ENCODE results near the gene CAMKMT. TPM values are rescaled to one million over a fixed set of nuclear protein-coding genes. Genes with fewer than 3 reads are reported as not detected.

The CAMKMT gene
- total RNA-seq, 3 donors from 2014 or later: 6.4 to 11.8 (median 10.5) TPM

GRCh38 chr2:44766777-44767176 lies 405.0 kb downstream of the CAMKMT start:
- no peak for DNase-seq (ENCODE audit: low spot score in 2 of 2)
- no peaks in the 10 kb centered on the region for H3K27me3 ChIP-seq
- no peak overlapping the region for H3K27ac ChIP-seq
- H3K36me3 ChIP-seq: no peaks in the 10 kb centered on the region
- intact Hi-C loops (cut with DNase I; ENCODE audit: low total_unique reads): no loop called here
- H3K4me3 ChIP-seq: no peak overlapping the region
- no peaks in the 10 kb centered on the region for H3K9me3 ChIP-seq
- H3K4me1 ChIP-seq: no peaks in the 10 kb centered on the region
- TF ChIP-seq POLR2A (IDR thresholded peaks at IDR 0.05) (no peak), POLR2AphosphoS5 (IDR thresholded peaks at IDR 0.05) (no peak)

GRCh38 chr2:44767691-44768090 lies 405.9 kb downstream of the CAMKMT start:
- Histone ChIP-seq H3K27ac (no peak overlapping the region), H3K4me3 (no peak overlapping the region), H3K27me3 (no peaks in the 10 kb centered on the region), H3K9me3 (no peaks in the 10 kb centered on the region), H3K4me1 (no peaks in the 10 kb centered on the region), H3K36me3 (no peaks in the 10 kb centered on the region)
- intact Hi-C loops (cut with DNase I; ENCODE audit: low total_unique reads): no loop called here
- DNase-seq (ENCODE audit: low spot score in 2 of 2): no peak
- TF ChIP-seq, protein P1, sequence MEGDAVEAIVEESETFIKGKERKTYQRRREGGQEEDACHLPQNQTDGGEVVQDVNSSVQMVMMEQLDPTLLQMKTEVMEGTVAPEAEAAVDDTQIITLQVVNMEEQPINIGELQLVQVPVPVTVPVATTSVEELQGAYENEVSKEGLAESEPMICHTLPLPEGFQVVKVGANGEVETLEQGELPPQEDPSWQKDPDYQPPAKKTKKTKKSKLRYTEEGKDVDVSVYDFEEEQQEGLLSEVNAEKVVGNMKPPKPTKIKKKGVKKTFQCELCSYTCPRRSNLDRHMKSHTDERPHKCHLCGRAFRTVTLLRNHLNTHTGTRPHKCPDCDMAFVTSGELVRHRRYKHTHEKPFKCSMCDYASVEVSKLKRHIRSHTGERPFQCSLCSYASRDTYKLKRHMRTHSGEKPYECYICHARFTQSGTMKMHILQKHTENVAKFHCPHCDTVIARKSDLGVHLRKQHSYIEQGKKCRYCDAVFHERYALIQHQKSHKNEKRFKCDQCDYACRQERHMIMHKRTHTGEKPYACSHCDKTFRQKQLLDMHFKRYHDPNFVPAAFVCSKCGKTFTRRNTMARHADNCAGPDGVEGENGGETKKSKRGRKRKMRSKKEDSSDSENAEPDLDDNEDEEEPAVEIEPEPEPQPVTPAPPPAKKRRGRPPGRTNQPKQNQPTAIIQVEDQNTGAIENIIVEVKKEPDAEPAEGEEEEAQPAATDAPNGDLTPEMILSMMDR (IDR thresholded peaks at IDR 0.05): no peak
- no peak for TF ChIP-seq POLR2AphosphoS5 (IDR thresholded peaks at IDR 0.05)
- TF ChIP-seq POLR2A (IDR thresholded peaks at IDR 0.05): no peak

GRCh38 chr2:44768438-44769236 lies 406.9 kb downstream of the CAMKMT start:
- Histone ChIP-seq H3K4me3 (no peak overlapping the region), H3K27me3 (no peaks in the 10 kb centered on the region), H3K4me1 (no peaks in the 10 kb centered on the region), H3K27ac (no peak overlapping the region), H3K36me3 (no peaks in the 10 kb centered on the region), H3K9me3 (no peaks in the 10 kb centered on the region)
- intact Hi-C loops (cut with DNase I; ENCODE audit: low total_unique reads): no loop called here
- TF ChIP-seq POLR2A (IDR thresholded peaks at IDR 0.05) (no peak), POLR2AphosphoS5 (IDR thresholded peaks at IDR 0.05) (no peak)
- TF ChIP-seq, protein P1 (IDR thresholded peaks at IDR 0.05): no peak
- no peak for DNase-seq (ENCODE audit: low spot score in 2 of 2)

DNA sequence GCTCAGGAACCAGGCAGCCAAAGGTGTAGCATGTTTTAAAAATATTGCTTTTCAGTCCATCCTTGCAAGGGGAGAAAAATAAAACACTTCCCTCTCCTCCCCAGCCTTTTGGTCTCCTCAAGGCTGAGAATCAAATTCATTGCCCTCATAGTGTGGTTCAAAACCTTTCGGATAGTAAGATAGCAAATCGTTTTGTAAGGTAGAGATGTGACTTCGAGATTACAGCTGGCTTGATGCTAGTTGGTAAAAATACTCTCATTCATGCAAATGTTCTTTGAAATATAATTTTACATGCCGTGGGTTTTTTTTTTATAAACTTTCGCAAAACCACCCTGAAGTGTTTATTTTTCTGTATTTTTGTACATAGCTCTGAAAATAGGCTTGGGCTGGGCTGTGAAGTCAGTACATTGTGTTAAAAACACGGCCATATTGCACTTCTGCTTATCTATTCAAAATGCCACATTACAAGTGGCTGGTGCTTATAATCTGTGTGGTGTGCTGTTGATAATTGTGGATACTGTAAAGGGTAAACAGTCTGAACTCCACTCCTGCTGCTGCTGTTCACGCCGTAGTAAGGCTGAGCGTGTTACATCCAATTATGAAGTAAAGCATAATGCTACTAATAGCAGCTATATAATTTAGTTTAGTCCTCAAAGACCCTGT lies 407.7 kb downstream of the CAMKMT start:
- intact Hi-C loops (cut with DNase I; ENCODE audit: low total_unique reads): no loop called here
- Histone ChIP-seq H3K4me3 (no peak overlapping the region), H3K9me3 (no peaks in the 10 kb centered on the region), H3K27ac (no peak overlapping the region), H3K27me3 (no peaks in the 10 kb centered on the region), H3K4me1 (no peaks in the 10 kb centered on the region), H3K36me3 (no peaks in the 10 kb centered on the region)
- no peak for DNase-seq (ENCODE audit: low spot score in 2 of 2)
- TF ChIP-seq POLR2AphosphoS5 (IDR thresholded peaks at IDR 0.05): no peak
- TF ChIP-seq, protein P1 (IDR thresholded peaks at IDR 0.05): no peak
- TF ChIP-seq POLR2A (IDR thresholded peaks at IDR 0.05): no peak

DNA sequence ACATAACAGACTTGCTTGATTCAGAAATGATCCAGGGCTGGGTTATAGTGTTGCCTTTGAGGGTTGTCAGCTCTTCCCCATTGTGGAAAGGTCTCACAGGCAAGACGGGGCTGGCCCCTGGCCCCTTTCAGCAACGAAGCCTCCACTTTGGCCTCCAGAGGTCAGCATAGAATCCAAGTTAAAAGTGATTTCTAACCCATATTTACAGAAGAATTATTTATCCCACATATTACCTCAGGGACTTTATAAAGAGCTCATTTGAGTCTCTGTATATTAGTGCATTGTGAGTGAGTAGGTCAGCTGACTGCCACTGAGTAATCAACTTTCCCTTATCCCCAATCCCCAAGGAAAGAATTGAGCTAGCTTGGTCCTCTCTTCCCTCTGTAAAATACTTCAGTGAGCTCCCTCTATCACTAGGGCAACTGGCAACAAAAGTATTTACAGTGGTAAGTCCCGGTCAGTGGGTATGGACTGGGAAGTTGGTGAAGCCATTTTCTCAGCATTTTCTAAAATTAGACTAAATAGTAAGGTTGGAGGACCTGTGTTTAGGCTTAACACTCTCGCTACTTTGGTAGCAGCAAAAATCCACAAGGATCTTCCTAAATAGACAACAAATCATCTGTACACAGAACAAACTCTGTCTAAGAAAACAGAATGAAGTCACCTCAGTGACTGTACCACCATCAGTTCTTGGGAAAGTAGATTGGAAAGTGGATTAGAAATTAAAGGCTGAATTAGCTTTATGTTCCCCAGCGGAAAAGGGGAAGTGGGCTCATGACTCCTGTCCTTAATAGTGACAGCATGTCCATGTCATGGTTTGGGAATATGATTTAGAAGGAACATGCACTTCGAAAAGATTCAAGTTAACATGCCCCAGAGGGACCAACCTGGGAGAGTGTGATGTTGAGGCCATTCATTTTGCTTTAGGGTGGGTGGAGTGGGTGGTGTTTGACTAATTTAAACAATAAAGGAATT lies 408.8 kb downstream of the CAMKMT start:
- no peak overlapping the region for H3K27ac ChIP-seq
- no peak for TF ChIP-seq POLR2A (IDR thresholded peaks at IDR 0.05)
- TF ChIP-seq POLR2AphosphoS5 (IDR thresholded peaks at IDR 0.05): no peak
- TF ChIP-seq, protein P1 (IDR thresholded peaks at IDR 0.05): no peak
- H3K27me3 ChIP-seq: no peaks in the 10 kb centered on the region
- no peaks in the 10 kb centered on the region for H3K9me3 ChIP-seq
- no peak for DNase-seq (ENCODE audit: low spot score in 2 of 2)
- H3K4me1 ChIP-seq: no peaks in the 10 kb centered on the region
- no peak overlapping the region for H3K4me3 ChIP-seq
- intact Hi-C loops (cut with DNase I; ENCODE audit: low total_unique reads): no loop called here
- H3K36me3 ChIP-seq: no peaks in the 10 kb centered on the region
